C4-2B (cell line): ENCODE measurements around the gene CRLF1.

Experiments used
- ZFX ChIP-seq: fragments of 450-650 bp; IDR thresholded peaks from 2 replicates; pipeline ENCODE4 v1.6.1; 2017
- TF ChIP-seq, protein P1 (sequence below): fragments of 450-650 bp; conservative IDR thresholded peaks from 2 replicates; pipeline ENCODE4 v1.5.1; 2017; ENCODE audit warnings: mild to moderate bottlenecking

DNA sequence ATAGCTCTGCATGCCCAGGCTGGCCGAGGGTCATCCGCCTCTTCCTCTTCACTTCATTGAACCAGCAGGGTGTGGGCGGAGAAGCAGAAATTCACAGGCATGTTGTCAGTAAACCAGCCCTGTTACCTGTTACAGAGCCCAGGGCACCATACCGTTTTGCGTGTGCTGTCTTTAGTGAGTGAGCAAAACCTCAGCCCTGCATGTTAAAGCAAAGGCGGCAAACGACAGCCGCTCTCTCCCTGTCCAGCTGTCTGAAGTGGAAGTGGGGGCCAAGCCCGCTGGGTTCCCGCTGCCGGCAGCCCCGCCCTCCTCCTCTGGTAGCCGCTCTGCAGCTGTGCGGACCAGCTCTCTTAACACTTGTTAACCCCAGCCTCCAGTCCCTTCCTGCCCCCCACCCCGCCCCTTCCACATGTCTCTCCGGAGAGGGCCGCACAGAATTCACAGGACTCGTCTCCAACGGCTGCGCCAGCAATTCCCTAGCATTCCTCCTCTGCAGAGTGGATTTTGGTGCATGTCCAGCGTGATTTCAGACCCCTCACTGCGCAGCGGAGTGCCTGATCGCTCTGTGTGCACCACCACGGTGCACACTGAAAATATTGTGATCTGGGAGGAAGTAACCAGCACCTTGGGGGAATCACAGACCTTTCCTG is 42.9 kb upstream of the CRLF1 start:
- TF ChIP-seq, protein P1, sequence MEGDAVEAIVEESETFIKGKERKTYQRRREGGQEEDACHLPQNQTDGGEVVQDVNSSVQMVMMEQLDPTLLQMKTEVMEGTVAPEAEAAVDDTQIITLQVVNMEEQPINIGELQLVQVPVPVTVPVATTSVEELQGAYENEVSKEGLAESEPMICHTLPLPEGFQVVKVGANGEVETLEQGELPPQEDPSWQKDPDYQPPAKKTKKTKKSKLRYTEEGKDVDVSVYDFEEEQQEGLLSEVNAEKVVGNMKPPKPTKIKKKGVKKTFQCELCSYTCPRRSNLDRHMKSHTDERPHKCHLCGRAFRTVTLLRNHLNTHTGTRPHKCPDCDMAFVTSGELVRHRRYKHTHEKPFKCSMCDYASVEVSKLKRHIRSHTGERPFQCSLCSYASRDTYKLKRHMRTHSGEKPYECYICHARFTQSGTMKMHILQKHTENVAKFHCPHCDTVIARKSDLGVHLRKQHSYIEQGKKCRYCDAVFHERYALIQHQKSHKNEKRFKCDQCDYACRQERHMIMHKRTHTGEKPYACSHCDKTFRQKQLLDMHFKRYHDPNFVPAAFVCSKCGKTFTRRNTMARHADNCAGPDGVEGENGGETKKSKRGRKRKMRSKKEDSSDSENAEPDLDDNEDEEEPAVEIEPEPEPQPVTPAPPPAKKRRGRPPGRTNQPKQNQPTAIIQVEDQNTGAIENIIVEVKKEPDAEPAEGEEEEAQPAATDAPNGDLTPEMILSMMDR = no peak
- TF ChIP-seq ZFX = no peak
